Calu3 (cell line): ENCODE data around the gene OR2J3. TPM values are rescaled to one million over a fixed set of nuclear protein-coding genes. Genes with fewer than 3 reads are reported as not detected.
"Not testable (repeated sequence)": the region's sequence is repeated elsewhere in the genome, so short reads cannot be mapped to it uniquely, and the experiment has no call there.

Experiments used
- BruUV-seq: library from RNA; stranded (reverse); fragments of 400-500 nt; replicated peaks from 2 replicates; lab custom pipeline; 2021; lab: Mats Ljungman, UMichigan
- CTCF ChIA-PET: fragments of 300-600 bp; sonication (Branson Sonifier 250); formaldehyde crosslinking; loops from one replicate; lab custom pipeline; 2022; ENCODE audit warnings: antibody characterized with exemption; lab: Charles Lee
- DNase-seq: peaks from one replicate; pipeline ENCODE4 v3.0.0; 2022
- H3K27ac Mint-ChIP-seq: one replicate; pipeline ENCODE4 v1.8.0; 2022; ENCODE audit warnings: mixed read lengths; ENCODE audit not compliant: unreplicated experiment
- H3K27me3 Mint-ChIP-seq: one replicate; pipeline ENCODE4 v1.8.0; 2022; ENCODE audit warnings: mixed read lengths; ENCODE audit not compliant: unreplicated experiment
- H3K36me3 Mint-ChIP-seq: one replicate; pipeline ENCODE4 v1.8.0; 2022; ENCODE audit warnings: mild to moderate bottlenecking, moderate library complexity, mixed read lengths; ENCODE audit not compliant: insufficient read depth, unreplicated experiment
- H3K4me1 Mint-ChIP-seq: one replicate; pipeline ENCODE4 v1.8.0; 2022; ENCODE audit warnings: mild to moderate bottlenecking, low read depth, mixed read lengths; ENCODE audit not compliant: unreplicated experiment
- H3K4me3 Mint-ChIP-seq: one replicate; pipeline ENCODE4 v1.8.0; 2022; ENCODE audit warnings: mild to moderate bottlenecking, low read depth, moderate library complexity, mixed read lengths; ENCODE audit not compliant: unreplicated experiment
- H3K9me3 Mint-ChIP-seq: one replicate; pipeline ENCODE4 v1.8.0; 2022; ENCODE audit warnings: low read depth, mixed read lengths; ENCODE audit not compliant: unreplicated experiment
- CTCF ChIP-seq: fragments of 200-600 bp; IDR thresholded peaks from one replicate; pipeline ENCODE4 v1.8.0; 2022; ENCODE audit warnings: antibody characterized with exemption; ENCODE audit not compliant: unreplicated experiment
- intact Hi-C: fragments of 100-400 bp; cut with micrococcal nuclease; formaldehyde crosslinking; loops from one replicate; pipeline ENCODE4 v1.10.0; 2022; ENCODE audit not compliant: unreplicated experiment
- total RNA-seq: library from RNA; stranded (reverse); gene quantifications from 2 replicates; pipeline ENCODE4 v1.2.3, GENCODE V29; 2022

The OR2J3 gene
- total RNA-seq, 1 experiment from 2014 or later: not detected

DNA sequence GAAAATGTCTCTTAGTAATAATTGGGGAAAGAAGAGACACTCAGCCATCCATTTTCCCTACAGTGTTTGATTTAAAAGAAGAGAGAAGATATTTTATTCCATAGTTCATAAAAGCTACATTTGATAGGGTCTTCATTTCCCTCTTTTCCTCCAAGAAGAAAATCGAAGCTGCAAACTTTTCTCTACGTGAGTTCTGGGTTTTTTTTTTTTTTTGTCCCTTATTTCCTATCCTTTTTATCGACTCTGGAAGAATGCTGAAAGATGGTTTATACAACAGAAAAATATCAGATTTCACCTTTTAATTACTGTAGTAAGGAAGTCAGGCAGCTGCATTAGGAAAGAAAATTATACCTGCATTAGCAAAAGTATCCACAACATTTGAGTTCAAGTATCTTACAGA lies 8.7 kb upstream of the OR2J3 start, which contains the start of gene OR2J1:
Gene OR2J1, plus strand, starts transcription at position 301 of the 400 bp plus-strand sequence. CDS start 1,453 bp downstream, outside the sequence.
- no peak for DNase-seq
- intact Hi-C loops: no loop called here
- no peak within 1 kb of the TSS for H3K4me3 Mint-ChIP-seq
- no peaks in the 10 kb centered on the region for H3K4me1 Mint-ChIP-seq
- H3K27me3 Mint-ChIP-seq: no peaks in the 10 kb centered on the region
- TF ChIP-seq CTCF: no peak
- H3K36me3 Mint-ChIP-seq: no peaks in the 10 kb centered on the region
- no peak within 1 kb of the TSS for H3K27ac Mint-ChIP-seq
- CTCF ChIA-PET: interaction anchor here (0.7 kb wide), 1 partner anchor 72 kb away, joined by 6 read pairs; no protein-coding TSS in a partner anchor
- peaks cover 10% of the 10 kb centered on the region for H3K9me3 Mint-ChIP-seq
- BruUV-seq: no TSS peak

- CTCF ChIA-PET: interaction anchor here (0.6 kb wide), 1 partner anchor 110 kb away, joined by 7 read pairs; no protein-coding TSS in a partner anchor
Measured at GRCh38 chr6:29112135-29112534, 4.3 kb downstream of the OR2J3 start.

GRCh38 chr6:29114964-29115363 lies 7.1 kb downstream of the OR2J3 start:
- H3K4me3 Mint-ChIP-seq, intact Hi-C loops: not testable (repeated sequence)

More at GRCh38 chr6:29112135-29112534, 4.3 kb downstream of the OR2J3 start:
- Mint-ChIP-seq H3K27ac (no peak overlapping the region), H3K27me3 (no peaks in the 10 kb centered on the region), H3K4me3 (no peak overlapping the region), H3K9me3 (no peaks in the 10 kb centered on the region), H3K4me1 (no peaks in the 10 kb centered on the region), H3K36me3 (no peaks in the 10 kb centered on the region)
- DNase-seq: peak; percentile 34
- intact Hi-C loops: no loop called here
- TF ChIP-seq CTCF: no peak
- BruUV-seq: no TSS peak

DNA sequence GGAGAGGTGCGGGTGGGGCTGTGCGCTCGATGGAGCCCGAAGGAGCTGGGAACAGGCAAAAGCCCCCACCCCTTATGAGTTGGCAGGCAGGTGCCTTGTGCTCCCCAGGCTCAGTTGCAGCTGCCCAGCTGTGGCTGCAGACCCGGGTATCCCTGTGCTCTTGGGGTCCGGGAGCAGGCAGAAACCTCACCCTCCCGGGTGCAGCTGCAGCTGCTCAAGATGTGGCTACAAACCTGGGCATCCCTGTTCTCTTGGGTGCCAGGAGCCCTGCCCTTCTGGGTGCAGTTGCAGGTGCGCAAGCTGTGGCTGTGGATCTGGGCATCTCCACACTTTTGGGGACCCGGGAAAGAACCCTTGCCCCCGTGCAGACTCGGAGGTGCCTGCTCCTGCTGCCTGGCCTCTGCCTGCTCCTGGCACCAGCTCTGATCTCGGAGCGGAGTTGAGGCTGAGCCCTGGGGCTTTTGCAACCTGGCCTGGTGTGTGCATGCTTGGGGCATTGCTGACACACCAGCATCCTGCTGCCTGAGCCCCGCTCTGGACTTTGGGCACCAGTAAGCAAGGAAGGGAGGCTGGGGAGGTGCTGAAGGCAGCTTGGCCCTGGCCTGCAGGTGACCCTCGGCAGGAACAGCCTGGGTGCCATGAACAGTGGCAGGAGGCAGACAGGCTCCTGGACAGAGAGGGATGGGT lies 21.6 kb downstream of the OR2J3 start:
- Mint-ChIP-seq H3K4me1 (no peaks in the 10 kb centered on the region), H3K27ac (no peak overlapping the region), H3K9me3 (no peaks in the 10 kb centered on the region), H3K27me3 (no peaks in the 10 kb centered on the region), H3K36me3 (no peaks in the 10 kb centered on the region), H3K4me3 (no peak overlapping the region)
- TF ChIP-seq CTCF: no peak
- DNase-seq: no peak
- CTCF ChIA-PET: no interaction called here
- intact Hi-C loops: no loop called here
- BruUV-seq: no TSS peak

More at GRCh38 chr6:29114964-29115363, 7.1 kb downstream of the OR2J3 start:
- BruUV-seq, DNase-seq, H3K27me3 Mint-ChIP-seq, CTCF ChIA-PET, H3K36me3 Mint-ChIP-seq, H3K4me1 Mint-ChIP-seq, H3K9me3 Mint-ChIP-seq, H3K27ac Mint-ChIP-seq: not testable (repeated sequence)

- no peak for TF ChIP-seq CTCF
- no peak overlapping the region for H3K4me3 Mint-ChIP-seq
- CTCF ChIA-PET: no interaction called here
- no peak for DNase-seq
- intact Hi-C loops: no loop called here
- H3K27ac Mint-ChIP-seq: no peak overlapping the region
- no peaks in the 10 kb centered on the region for H3K27me3 Mint-ChIP-seq
- no peaks in the 10 kb centered on the region for H3K4me1 Mint-ChIP-seq
- no peaks in the 10 kb centered on the region for H3K36me3 Mint-ChIP-seq
- BruUV-seq: no TSS peak
- H3K9me3 Mint-ChIP-seq: no peaks in the 10 kb centered on the region
Measured at GRCh38 chr6:29130644-29131043, 22.8 kb downstream of the OR2J3 start.
